Parathyroid adenoma (tissue), 2 donors: ENCODE measurements around the gene RGS6.
A peak's percentile ranks its signal among the peaks of the same experiment; 100 is the strongest.

Source experiments
- H2AFZ ChIP-seq: fragments of 300-600 bp; sonication (generic); one replicate; pipeline ENCODE4 v1.7.0; 2017; ENCODE audit warnings: antibody characterized with exemption, mild to moderate bottlenecking
- H3K27ac ChIP-seq: fragments of 300-600 bp; sonication (generic); one replicate; pipeline ENCODE4 v1.7.0; 2017
- H3K27me3 ChIP-seq: fragments of 300-600 bp; sonication (generic); one replicate; pipeline ENCODE4 v1.7.0; 2017; ENCODE audit warnings: low read length; ENCODE audit not compliant: control insufficient read depth, insufficient read depth
- H3K36me3 ChIP-seq: fragments of 300-600 bp; sonication (generic); one replicate; pipeline ENCODE4 v1.7.0; 2017; ENCODE audit warnings: low read length; ENCODE audit not compliant: control insufficient read depth, insufficient read depth
- H3K4me1 ChIP-seq: fragments of 300-600 bp; sonication (generic); one replicate; pipeline ENCODE4 v1.7.0; 2017; ENCODE audit warnings: control low read depth
- H3K4me2 ChIP-seq: fragments of 300-600 bp; sonication (generic); one replicate; pipeline ENCODE4 v1.7.0; 2017; ENCODE audit warnings: low read length
- H3K4me3 ChIP-seq: fragments of 300-600 bp; sonication (generic); one replicate; pipeline ENCODE4 v1.7.0; 2017; ENCODE audit warnings: low read depth, low read length
- H3K79me2 ChIP-seq: fragments of 300-600 bp; sonication (generic); one replicate; pipeline ENCODE4 v1.7.0; 2017; ENCODE audit warnings: control low read depth
- H3K9ac ChIP-seq: fragments of 300-600 bp; sonication (generic); one replicate; pipeline ENCODE4 v1.7.0; 2017; ENCODE audit warnings: mild to moderate bottlenecking
- H3K9me3 ChIP-seq: fragments of 300-600 bp; sonication (generic); one replicate; pipeline ENCODE4 v1.7.0; 2017; ENCODE audit warnings: low read length; ENCODE audit not compliant: control insufficient read depth
- TF ChIP-seq, protein P1 (sequence below): fragments of 300-600 bp; sonication (generic); IDR thresholded peaks from one replicate; pipeline ENCODE4 v1.7.0; 2017; ENCODE audit warnings: antibody characterized with exemption, mild to moderate bottlenecking
- donor health status: primary hyperparathyroidism.

The RGS6 gene

GRCh38 chr14:72615451-72616121, 683.4 kb downstream of the RGS6 start:
- no peaks in the 10 kb centered on the region for H3K36me3 ChIP-seq
- peak overlapping the region; percentile 79 for H2AFZ ChIP-seq
- H3K79me2 ChIP-seq, result no peaks in the 10 kb centered on the region
- no peaks in the 10 kb centered on the region for H3K27me3 ChIP-seq
- H3K4me1 ChIP-seq, result peaks cover 50% of the 10 kb centered on the region
- TF ChIP-seq, protein P1, sequence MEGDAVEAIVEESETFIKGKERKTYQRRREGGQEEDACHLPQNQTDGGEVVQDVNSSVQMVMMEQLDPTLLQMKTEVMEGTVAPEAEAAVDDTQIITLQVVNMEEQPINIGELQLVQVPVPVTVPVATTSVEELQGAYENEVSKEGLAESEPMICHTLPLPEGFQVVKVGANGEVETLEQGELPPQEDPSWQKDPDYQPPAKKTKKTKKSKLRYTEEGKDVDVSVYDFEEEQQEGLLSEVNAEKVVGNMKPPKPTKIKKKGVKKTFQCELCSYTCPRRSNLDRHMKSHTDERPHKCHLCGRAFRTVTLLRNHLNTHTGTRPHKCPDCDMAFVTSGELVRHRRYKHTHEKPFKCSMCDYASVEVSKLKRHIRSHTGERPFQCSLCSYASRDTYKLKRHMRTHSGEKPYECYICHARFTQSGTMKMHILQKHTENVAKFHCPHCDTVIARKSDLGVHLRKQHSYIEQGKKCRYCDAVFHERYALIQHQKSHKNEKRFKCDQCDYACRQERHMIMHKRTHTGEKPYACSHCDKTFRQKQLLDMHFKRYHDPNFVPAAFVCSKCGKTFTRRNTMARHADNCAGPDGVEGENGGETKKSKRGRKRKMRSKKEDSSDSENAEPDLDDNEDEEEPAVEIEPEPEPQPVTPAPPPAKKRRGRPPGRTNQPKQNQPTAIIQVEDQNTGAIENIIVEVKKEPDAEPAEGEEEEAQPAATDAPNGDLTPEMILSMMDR, result no peak
- no peak overlapping the region for H3K9ac ChIP-seq
- no peaks in the 10 kb centered on the region for H3K9me3 ChIP-seq
- peak overlapping the region; percentile 24 for H3K4me2 ChIP-seq
- peak overlapping the region; percentile 65 for H3K27ac ChIP-seq
- H3K4me3 ChIP-seq, result no peak overlapping the region
